RCC 7860 (cell line): Measurements from ENCODE around the gene SLC2A9.
"Not testable (repeated sequence)": the region's sequence is repeated elsewhere in the genome, so short reads cannot be mapped to it uniquely, and the experiment has no call there.

Experiments used
- DNase-seq: peaks from one replicate; pipeline ENCODE4 v3.0.0-alpha.2; 2015; ENCODE audit warnings: low spot score
- FAIRE-seq: peaks from 2 replicates; lab custom pipeline; 2012; peaks lifted over from hg19 to GRCh38; lab: Jason Lieb, UNC

SLC2A9 gene

DNA sequence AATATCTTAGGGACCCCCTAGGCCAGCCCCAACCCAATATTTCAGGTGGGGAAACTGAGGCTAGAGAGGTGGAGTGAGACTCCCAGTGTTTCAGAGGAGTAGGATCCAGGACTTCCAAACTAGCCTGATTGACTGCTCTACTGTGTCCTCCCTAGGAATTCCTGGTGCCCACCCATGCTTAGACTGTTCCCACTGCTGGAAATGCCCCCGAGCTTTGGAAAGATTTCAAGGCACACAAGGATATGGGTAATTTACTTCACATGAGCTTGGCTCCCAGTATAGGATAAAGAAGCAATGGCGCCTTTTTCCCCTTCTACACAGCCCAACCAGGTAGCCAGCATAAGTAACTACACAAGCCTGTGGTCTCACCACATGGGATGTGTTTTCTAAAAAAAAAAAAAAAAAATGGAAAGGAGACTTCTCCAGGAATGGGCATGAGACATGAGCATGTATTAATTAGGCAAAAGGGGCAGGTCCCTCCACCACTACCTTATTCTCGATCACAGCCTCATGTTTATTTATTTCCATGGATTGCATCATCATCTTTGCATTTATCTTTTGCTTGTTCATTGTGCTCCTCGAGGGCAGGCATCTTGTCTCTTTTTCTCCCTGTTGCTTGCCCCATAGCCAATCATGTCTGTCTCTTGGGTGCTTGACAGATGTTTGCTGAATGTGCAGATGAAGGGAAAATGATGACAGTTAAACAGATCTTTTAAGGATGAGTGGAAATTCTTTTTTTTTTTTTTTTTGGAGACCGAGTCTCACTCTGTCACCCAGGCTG, 173.1 kb downstream of the SLC2A9 start:
- DNase-seq: no peak
- no peak for FAIRE-seq

DNA sequence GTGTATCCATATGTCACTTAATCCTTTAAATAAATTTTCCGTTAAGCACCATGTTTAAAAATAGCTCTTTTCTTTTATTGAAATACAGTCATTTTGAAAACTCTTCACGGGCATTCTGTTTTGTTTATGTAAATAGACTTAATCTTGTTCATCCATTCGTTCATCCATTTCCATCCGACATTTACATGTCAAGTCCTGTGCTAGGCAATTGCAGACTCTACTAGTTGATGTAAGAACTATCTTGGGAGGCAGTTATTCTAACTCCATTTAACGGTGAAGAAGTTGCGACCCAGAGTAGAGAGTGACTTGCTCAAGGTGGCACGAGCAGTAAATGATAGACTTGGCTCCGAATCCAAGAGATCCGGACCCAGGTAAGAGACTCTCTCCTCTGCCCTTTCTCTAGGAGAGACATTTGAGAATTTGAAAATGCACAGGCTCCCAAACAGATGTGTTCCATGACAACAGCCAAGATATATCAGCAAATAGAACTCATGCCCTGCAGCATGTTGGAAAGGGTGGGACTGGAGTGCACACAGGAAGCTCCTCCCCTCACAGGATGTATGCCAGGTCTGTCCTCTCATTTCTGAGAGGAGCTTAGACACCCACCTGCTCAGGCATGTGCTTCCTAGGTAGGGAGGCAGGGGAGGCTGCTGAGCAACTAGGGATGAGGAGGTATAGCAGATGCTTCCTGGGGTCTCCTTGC, 175.4 kb downstream of the SLC2A9 start:
- no peak for FAIRE-seq
- DNase-seq: no peak

DNA sequence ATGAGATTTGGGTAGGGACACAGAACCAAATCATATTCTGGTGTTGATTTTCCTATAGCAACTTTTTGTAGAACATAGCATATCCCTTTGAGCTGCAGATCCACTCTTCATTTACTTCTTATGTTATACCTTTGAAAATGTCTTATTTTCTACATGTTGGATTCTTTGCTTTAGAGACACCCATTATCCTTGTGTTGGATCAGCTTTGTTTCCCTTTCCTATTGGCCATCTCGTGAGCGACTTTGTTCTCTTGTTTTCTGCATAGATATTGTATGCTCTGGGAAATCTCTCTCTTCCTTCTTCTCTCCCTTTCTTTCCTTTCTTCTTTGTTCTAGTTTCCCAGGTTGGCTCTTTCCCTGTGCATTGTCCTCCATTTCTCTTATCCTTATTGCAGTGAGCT, 180.2 kb downstream of the SLC2A9 start:
- DNase-seq: no peak
- no peak for FAIRE-seq

DNA sequence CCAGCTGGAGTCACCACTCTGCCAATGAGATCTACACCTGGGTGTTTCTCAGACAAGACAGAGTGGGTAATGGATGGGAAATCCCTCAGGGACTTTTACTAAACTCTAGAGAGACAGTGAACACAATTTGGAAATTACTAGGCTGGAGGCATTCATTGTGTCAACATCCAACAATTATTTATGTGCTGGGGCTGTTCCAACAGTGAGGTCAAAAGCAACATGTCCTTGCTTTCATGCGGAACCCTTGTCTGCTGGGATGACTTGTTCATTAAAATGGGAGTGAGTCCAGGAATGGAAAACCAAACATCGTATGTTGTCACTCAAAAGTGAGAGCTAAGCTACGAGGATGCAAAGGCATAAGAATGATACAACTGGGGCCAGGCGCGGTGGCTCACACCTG, 185.9 kb downstream of the SLC2A9 start:
- FAIRE-seq: no peak

DNA sequence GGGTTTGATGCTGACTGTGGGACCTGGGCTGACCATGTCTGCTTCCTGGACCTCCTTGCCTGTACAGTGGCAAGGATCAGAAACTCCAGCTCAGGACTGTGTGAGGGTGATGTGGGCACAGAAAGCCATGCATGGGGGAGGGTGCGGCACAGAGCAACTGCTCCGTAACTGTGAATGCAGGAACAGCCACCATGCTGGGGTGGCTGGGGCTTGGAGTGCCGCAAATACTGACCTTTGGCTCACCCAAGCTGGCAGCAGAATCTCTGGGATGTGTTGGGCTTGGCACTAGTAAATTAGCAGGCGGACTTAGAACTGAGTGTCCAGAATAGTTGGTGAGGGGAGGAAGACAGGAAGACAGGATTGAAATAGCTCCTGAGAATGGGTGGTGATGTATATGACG, 187.9 kb downstream of the SLC2A9 start:
- DNase-seq: no peak
- no peak for FAIRE-seq

More for the DNA sequence above, 185.9 kb downstream of the SLC2A9 start:
- DNase-seq: no peak

DNA sequence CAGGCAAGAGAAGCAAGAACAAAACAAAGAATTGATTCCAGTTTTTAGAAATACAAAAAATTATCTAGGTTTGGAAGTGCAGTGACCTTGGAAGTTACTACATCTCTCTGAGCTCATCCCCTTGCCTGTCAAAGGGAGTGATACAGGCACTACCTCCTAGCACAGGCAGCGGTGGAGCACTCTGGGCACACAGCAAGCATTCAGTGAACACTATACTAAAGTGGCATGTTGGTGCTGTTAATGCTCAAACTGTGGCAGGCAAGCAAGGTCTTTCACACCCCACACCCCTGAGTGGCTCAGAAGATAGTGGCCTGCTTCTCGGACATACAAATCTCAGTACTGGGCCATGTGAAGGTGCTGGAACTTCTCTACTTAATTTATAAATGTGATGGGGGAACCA, 188.7 kb downstream of the SLC2A9 start:
- DNase-seq: no peak
- FAIRE-seq: no peak

DNA sequence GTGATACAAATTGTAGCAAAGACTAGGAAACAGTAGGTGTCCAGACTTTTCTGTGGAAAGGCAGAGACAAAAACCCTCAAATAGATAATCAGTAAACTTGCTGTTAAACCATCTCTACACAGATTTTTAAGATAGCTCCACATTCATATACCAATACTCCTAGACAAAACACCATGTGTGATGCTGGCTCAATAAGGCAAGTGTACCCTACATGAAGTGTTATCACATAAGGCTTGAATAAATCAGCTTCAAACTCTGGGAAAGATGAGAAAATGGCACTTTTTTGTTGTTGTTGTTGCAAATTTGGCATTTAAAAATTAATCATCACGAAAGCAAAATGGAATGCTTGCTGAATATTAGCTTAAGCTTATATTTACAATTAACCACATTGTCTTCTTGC, 194.7 kb downstream of the SLC2A9 start:
- no peak for FAIRE-seq
- DNase-seq: no peak

DNA sequence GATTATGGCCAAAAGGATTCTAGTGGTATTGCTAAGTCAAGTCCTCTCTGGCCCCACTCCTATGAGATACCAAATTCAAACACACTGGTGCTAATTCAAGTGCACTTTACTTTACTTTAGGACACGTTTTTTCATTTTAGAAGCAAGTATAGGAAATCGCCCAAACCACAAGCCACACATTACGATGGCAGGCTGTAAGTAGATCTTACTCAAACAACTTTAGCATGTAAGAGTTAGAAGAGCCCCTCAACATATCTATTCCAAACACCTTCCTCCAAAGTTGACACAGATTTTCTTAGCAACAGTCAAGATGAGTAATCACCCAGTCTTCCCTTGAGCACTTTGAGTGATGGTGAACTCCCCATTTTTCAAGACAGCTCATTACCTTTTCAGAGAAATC, 196.2 kb downstream of the SLC2A9 start:
- no peak for FAIRE-seq
- DNase-seq: no peak

DNA sequence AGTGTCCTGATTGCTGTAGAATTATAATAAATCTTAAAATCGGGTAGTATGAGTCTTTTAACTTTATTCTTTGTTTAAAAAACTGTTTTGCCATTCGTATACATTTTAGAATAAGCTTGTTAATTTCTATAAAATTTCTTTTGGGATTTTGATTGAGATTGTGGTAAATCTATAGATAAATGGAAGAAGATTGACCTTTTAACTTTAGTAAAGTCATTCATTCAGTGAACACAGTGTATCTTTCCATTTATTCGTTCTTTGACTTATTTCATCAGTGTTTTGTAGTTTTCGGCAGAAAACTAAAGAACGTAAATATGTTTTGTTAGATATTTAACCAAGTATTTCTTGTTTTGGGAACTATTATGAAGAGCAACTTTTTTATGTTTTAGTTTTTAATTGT, 201.0 kb downstream of the SLC2A9 start:
- no peak for FAIRE-seq

DNA sequence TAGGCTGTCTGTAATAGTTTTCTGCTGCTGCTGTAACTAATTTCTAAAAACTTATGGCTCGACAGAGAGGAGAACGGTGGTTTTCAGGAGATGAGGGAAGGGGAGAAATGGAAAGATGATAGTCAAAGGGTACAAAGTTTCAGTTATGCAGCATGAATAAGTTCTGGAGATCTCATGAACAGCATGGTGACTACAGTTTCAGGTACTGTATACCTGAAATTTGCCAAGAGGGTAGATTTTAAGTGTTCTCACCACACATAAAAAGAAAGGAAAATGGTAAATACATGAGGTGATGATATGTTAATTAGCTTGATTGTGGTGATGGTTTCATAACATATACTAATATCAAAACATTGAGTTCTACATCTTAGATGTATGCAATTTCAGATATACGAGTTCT, 205.0 kb downstream of the SLC2A9 start:
- no peak for FAIRE-seq
- no peak for DNase-seq

More for the DNA sequence above, 201.0 kb downstream of the SLC2A9 start:
- DNase-seq: no peak

DNA sequence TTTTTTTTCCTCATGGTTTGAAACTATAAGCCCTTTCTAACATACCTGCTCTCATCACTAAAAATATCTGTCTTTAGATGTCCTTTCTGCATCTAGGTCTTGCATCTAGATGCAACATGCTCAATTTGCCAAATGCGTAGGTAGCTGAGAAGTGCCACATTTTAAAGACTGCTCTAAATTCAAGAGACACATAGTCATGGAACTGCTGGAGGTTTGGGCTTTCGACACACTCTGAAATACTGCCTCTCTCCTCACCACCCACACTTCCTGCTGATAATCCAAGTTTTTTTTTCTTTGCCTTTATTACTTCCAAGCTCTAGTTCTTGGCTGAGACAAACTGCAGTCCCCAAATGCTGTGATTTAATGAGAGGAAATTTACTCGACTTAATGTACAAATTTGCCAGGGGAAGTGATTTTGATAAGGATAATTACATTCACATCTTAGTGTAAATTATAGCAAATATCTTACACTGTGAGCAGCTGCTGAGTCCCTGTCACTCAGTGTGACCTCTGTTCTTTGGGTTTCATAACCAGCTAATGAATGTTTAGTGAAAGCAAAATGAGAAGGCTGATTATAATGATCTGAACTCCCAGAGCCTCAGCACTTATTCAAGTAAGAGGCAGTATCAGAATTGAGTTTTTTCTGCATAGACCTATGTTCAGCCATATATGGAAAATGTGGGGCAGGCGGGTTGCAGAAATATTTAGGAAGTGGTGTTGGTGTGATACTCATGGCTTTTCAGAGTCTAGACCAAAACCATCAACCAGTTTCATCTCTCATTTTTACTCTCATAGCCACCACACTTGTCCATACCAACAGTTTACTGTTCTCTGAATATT, 208.6 kb downstream of the SLC2A9 start:
- DNase-seq: no peak
- no peak for FAIRE-seq

DNA sequence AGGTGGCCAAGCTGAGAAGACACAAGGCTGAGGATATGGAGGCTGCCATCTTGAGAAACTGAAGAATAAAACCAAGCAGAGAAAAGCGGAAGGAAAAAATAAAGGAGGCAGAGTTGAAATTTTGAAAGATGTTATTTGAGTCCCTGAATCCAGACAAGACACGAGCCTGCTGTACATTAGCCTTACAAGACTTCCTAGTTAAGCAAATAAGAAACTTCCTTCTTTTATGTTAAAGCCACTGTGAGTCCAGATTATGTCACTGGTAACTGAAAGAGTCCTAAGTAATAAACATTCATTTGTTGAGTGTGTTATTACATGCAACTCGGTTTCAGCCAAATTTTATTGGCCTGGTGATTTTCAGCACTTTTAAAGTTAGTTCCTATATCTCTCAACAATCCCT, 209.5 kb downstream of the SLC2A9 start:
- DNase-seq (no peak), FAIRE-seq (no peak)

DNA sequence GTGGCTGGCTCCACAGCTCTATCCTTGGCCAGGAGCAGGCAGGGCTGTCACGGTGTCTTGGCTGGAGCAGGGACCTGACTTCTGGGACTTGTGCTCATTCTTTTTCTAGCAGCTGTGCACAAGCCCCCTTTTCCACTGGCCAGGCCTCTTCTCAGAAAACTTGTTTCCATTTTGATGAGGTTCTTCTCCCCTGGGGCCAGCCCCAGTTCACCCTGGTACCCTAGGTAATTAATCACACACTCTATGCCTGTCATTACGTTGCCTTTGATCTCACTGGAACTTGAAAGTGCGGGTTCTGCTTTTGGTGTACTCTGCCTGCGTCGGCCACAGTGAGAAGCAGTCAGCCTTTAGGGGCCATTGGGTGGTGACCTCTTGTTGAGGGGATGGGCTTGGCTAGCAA, 213.2 kb downstream of the SLC2A9 start:
- DNase-seq (no peak), FAIRE-seq (no peak)

DNA sequence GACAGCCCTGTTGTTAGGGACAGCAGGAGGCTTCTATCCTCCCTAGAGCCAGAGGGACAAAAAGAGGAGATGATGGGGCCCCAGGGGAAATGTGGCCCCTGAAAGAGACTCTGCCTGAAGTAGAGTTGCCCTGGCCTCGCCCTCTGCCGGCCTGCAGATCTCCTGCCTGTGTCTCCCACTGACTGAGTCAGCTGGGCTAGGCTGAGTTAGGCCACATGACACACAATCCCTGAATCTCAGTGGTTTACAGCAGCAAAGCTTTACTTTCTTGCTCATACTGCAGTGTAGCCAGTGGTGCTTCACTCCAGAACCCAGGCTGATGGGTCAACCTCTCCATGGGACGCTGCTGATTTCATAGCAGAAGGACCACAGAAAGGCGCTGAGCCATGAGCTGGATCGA, 216.4 kb downstream of the SLC2A9 start:
- no peak for FAIRE-seq
- no peak for DNase-seq

DNA sequence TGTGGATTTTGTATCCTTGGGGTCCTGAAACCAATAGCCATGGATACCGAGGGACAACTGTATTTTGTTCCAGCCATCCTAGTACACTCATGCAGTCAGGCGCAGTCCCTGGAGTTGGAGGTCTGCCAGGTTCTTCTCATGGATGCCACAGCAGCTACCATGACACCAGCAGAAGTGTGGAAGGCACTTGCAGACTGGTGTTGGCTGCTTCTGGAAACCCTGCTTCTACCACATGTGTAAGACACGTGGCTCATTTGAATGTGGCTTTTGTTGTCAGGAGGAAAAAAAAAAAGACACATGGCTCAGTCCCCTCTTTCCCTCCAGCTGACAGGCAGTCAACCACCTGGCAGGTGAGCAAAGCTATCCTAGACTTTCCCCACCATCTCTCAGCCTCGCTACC, 220.4 kb downstream of the SLC2A9 start:
- FAIRE-seq (no peak), DNase-seq (no peak)

DNA sequence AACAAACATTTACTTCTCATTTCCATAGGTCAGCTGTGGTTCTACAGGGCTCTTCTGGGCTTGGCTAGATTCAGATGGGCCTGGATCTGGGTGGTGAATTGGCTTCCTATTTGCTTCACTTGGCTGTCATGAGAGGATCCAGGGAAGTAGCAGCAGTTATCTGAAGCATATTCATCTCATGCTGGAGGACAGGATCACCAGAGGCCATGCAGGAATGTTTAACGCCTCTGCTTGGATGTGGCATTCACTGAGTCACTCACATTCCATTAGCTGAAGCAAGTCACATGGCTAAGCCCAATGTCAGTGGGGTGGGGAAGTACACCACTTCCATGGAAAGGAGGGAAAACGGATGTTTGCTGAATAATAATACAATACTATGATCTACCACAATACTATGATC, 224.7 kb downstream of the SLC2A9 start:
- not testable (repeated sequence) for DNase-seq, FAIRE-seq

DNA sequence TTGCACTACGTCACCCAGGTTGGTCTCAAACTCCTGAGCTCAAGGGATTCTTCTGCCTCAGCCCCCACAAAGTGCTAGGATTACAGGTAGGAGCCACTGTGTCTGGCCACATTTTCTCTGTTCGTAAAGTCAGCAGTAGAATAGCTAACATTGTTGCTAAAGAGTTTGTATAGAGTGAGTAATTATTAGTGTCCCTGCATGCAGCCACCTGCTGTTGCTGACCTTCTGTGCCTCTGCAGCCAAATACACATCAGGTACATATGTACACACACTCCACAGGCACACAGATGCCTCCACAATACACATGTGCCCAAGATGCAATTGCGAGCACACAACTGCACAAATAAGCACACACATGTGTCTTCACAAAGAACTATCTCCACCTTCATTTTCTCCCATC, 228.9 kb downstream of the SLC2A9 start:
- FAIRE-seq (no peak), DNase-seq (no peak)

DNA sequence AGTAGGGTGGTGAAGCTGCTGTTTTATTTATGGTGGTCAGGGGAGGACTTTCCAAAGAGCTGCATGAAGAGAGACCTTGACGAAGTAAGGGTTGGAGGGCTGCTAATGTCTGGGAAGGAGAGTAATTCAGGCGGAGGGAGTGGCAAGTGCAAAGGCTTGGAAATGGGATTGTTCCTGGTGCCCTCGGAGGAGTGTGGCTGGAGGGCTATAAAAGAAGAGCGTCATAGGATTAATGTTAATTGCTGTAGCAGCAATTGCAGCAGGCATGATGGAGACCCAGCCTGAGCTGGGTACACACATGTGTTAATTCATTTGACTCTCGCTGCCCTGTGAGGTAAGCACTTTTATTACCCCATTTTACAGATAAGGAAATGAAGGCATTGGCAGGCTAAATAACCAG, 235.4 kb downstream of the SLC2A9 start:
- not testable (repeated sequence) for FAIRE-seq, DNase-seq

DNA sequence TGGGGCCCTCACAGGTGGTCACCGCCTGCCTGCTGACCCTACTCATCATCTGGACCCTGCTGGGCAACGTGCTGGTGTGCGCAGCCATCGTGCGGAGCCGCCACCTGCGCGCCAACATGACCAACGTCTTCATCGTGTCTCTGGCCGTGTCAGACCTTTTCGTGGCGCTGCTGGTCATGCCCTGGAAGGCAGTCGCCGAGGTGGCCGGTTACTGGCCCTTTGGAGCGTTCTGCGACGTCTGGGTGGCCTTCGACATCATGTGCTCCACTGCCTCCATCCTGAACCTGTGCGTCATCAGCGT, 239.2 kb downstream of the SLC2A9 start:
- no peak for FAIRE-seq
- DNase-seq: no peak

DNA sequence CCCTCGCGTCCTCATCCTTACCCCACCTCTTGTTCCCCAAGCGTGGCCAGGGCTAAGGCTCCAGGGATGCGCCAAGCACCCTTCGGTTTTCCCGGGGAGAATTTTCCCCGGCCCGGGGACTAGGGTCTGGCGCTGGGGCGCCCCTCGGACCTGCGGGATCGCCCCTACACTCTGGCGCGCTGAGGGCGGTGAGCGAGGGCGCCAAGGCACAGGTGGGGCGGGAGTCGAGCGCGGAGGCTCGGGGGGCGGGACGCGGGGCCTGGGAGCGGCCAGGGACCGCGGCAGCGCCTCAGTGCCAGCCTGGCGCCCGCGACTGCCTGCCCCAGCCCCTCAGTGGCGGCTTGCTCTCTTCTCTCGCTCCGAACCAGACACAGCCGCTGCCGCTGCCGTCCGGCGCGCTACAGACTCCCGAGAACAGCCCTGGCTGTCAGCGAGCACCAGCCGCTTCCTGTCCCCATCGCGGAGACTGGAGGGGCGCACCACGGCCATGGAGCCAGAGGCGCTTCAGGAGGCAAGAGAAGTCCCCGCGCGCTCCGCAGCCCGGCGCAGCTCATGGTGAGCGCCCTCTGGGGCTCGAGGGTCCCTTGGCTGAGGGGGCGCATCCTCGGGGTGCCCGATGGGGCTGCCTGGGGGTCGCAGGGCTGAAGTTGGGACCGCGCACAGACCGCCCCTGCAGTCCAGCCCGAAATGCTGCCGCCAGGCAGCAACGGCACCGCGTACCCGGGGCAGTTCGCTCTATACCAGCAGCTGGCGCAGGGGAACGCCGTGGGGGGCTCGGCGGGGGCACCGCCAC, 239.8 kb downstream of the SLC2A9 start, which contains the start of gene DRD5:
Gene DRD5, plus strand, starts transcription at position 292 of the 793 bp plus-strand sequence. Its CDS starts 396 bp downstream, at position 688.
- no peak for DNase-seq
- FAIRE-seq: no peak
